GM12891 (cell line): ENCODE measurements around the gene RHPN2.
"Not testable (repeated sequence)": the region's sequence is repeated elsewhere in the genome, so short reads cannot be mapped to it uniquely, and the experiment has no call there.

Source experiments
- DNase-seq: peaks from one replicate; pipeline ENCODE4 v3.0.0; 2011; ENCODE audit warnings: low spot score; ENCODE audit not compliant: insufficient read length
- FAIRE-seq: peaks from 2 replicates; lab custom pipeline; 2011; peaks lifted over from hg19 to GRCh38; lab: Jason Lieb, UNC
- PAX5 ChIP-seq: IDR thresholded peaks from 2 replicates; pipeline ENCODE4 v1.6.1; 2011; ENCODE audit warnings: low read length, moderate library complexity, mild to moderate bottlenecking; ENCODE audit not compliant: insufficient read depth, severe bottlenecking
- POLR2A ChIP-seq: IDR thresholded peaks from 2 replicates; pipeline ENCODE4 v1.6.1; 2011; ENCODE audit warnings: low read depth, low read length, control low read depth
- POLR2AphosphoS5 ChIP-seq: IDR thresholded peaks from 2 replicates; pipeline ENCODE4 v1.6.1; 2011; ENCODE audit warnings: low read depth, low read length, control low read depth
- POU2F2 ChIP-seq: IDR thresholded peaks from 2 replicates; pipeline ENCODE4 v1.6.1; 2011; ENCODE audit warnings: low read depth, mild to moderate bottlenecking, control low read depth, low read length, moderate library complexity
- SPI1 ChIP-seq: IDR thresholded peaks from 2 replicates; pipeline ENCODE4 v1.6.1; 2011; ENCODE audit warnings: low read depth, low read length, control low read depth
- TAF1 ChIP-seq: IDR thresholded peaks from 2 replicates; pipeline ENCODE4 v1.6.1; 2011; ENCODE audit warnings: low read depth, low read length, control low read depth

Gene RHPN2

GRCh38 chr19:33000910-33001309 lies 63.8 kb downstream of the RHPN2 start:
- DNase-seq = no peak
- no peak for FAIRE-seq
- TF ChIP-seq PAX5 (no peak), TAF1 (no peak), POLR2A (no peak), SPI1 (no peak)

- no peak for TF ChIP-seq SPI1
- no peak for TF ChIP-seq TAF1
- no peak for TF ChIP-seq POLR2AphosphoS5
- no peak for TF ChIP-seq POLR2A
- TF ChIP-seq POU2F2 = no peak
- TF ChIP-seq PAX5 = no peak
- DNase-seq = no peak
- FAIRE-seq = no peak
These were observed 64.2 kb downstream of the RHPN2 start for GRCh38 chr19:33000510-33000909.

- no peak for TF ChIP-seq POU2F2
- DNase-seq = no peak
- no peak for FAIRE-seq
These were observed 66.0 kb downstream of the RHPN2 start for GRCh38 chr19:32998722-32999121.

GRCh38 chr19:32997716-32998355 lies 66.9 kb downstream of the RHPN2 start:
- TF ChIP-seq TAF1 (no peak), SPI1 (no peak), POU2F2 (no peak), POLR2AphosphoS5 (no peak), POLR2A (no peak), PAX5 (no peak)
- FAIRE-seq (no peak), DNase-seq (no peak)

- FAIRE-seq = not testable (repeated sequence)
These were observed 67.6 kb downstream of the RHPN2 start for GRCh38 chr19:32997061-32997464.

GRCh38 chr19:32995966-32996365 lies 68.7 kb downstream of the RHPN2 start:
- not testable (repeated sequence) for FAIRE-seq, DNase-seq

More at GRCh38 chr19:32997061-32997464, 67.6 kb downstream of the RHPN2 start:
- DNase-seq = not testable (repeated sequence)

GRCh38 chr19:32988724-32989123 lies 76.0 kb downstream of the RHPN2 start:
- no peak for DNase-seq
- TF ChIP-seq POLR2A = no peak
- no peak for TF ChIP-seq TAF1
- no peak for TF ChIP-seq POU2F2
- no peak for TF ChIP-seq POLR2AphosphoS5
- no peak for TF ChIP-seq SPI1
- TF ChIP-seq PAX5 = no peak
- no peak for FAIRE-seq

GRCh38 chr19:32988254-32988653 lies 76.4 kb downstream of the RHPN2 start:
- DNase-seq, FAIRE-seq: not testable (repeated sequence)

GRCh38 chr19:32982488-32982887 lies 82.2 kb downstream of the RHPN2 start:
- not testable (repeated sequence) for FAIRE-seq, DNase-seq

- not testable (repeated sequence) for FAIRE-seq, DNase-seq
These were observed 84.9 kb downstream of the RHPN2 start for GRCh38 chr19:32979807-32980206.

- not testable (repeated sequence) for DNase-seq, FAIRE-seq
These were observed 86.9 kb downstream of the RHPN2 start for GRCh38 chr19:32977813-32978212.

- no peak for FAIRE-seq
- TF ChIP-seq POU2F2 (no peak), PAX5 (no peak), TAF1 (no peak), SPI1 (no peak), POLR2AphosphoS5 (no peak), POLR2A (no peak)
- DNase-seq = no peak
These were observed 87.4 kb downstream of the RHPN2 start for GRCh38 chr19:32977280-32977679.
